VCaP (cell line): Measurements from ENCODE around the gene BLVRB.

ENCODE experiments used
- H3K27ac ChIP-seq: fragments of 450-650 bp; 2 replicates; pipeline ENCODE4 v1.5.1; 2017
- TF ChIP-seq, protein P1 (sequence below): fragments of 450-650 bp; conservative IDR thresholded peaks from 2 replicates; pipeline ENCODE4 v1.5.1; 2017; ENCODE audit warnings: mild to moderate bottlenecking, moderate library complexity

Gene BLVRB

DNA sequence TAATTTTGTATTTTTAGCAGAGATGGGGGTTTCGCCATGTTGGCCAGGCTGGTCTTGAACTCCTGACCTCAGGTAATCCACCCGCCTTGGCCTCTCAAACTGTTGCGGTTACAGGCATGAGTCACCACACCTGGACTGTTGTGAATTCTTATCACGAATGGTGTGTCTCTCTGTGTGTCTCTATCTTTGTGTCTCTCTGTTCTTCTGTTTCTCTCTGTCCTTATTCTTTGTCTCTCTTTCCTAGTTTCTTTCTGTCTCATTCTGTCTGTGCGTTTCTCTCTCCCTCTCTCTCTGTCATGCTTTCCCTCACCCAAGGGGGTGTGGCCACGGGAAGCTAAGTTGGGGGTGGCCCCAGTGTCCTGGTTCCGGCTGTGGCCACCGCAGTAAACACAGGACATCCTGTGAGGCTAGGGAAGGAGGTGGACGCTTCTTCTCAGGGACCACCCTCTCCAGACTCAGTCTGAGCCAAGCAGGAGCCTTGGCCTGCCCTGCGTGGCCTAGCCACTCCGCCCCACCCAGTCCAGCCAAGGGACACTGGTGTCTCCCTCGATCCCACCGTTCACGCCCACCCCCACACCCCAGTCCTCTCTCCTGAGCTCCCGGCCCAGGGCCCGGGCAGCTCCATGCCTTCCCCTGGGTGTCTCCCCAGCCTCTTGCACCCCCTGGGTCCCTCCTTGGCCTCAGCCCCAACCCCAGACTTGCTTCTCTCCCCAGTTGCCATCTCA, 48.5 kb downstream of the BLVRB start:
- no peak overlapping the region for H3K27ac ChIP-seq

DNA sequence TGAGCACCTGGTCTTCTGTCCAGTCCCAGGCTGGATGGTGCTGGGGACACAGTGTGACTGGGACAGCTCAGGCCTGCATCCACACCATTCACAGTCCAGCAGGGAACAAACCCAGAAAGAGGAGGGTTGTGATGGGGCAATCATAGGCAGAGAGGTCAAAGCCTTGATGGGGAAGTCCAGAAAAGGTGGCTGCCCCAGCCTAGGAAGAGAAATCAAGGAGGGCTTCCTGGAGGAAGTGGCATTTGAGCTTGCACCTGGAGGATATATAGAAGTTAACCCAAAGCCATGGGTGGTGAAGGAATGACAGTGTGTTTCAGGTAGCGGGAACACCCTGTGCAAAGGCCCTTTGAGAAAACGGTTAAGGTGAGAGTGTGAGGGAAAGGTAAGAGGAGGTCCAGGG, 49.8 kb downstream of the BLVRB start:
- TF ChIP-seq, protein P1, sequence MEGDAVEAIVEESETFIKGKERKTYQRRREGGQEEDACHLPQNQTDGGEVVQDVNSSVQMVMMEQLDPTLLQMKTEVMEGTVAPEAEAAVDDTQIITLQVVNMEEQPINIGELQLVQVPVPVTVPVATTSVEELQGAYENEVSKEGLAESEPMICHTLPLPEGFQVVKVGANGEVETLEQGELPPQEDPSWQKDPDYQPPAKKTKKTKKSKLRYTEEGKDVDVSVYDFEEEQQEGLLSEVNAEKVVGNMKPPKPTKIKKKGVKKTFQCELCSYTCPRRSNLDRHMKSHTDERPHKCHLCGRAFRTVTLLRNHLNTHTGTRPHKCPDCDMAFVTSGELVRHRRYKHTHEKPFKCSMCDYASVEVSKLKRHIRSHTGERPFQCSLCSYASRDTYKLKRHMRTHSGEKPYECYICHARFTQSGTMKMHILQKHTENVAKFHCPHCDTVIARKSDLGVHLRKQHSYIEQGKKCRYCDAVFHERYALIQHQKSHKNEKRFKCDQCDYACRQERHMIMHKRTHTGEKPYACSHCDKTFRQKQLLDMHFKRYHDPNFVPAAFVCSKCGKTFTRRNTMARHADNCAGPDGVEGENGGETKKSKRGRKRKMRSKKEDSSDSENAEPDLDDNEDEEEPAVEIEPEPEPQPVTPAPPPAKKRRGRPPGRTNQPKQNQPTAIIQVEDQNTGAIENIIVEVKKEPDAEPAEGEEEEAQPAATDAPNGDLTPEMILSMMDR: no peak
- H3K27ac ChIP-seq: no peak overlapping the region

More for the DNA sequence above, 48.5 kb downstream of the BLVRB start:
- TF ChIP-seq, protein P1: no peak

DNA sequence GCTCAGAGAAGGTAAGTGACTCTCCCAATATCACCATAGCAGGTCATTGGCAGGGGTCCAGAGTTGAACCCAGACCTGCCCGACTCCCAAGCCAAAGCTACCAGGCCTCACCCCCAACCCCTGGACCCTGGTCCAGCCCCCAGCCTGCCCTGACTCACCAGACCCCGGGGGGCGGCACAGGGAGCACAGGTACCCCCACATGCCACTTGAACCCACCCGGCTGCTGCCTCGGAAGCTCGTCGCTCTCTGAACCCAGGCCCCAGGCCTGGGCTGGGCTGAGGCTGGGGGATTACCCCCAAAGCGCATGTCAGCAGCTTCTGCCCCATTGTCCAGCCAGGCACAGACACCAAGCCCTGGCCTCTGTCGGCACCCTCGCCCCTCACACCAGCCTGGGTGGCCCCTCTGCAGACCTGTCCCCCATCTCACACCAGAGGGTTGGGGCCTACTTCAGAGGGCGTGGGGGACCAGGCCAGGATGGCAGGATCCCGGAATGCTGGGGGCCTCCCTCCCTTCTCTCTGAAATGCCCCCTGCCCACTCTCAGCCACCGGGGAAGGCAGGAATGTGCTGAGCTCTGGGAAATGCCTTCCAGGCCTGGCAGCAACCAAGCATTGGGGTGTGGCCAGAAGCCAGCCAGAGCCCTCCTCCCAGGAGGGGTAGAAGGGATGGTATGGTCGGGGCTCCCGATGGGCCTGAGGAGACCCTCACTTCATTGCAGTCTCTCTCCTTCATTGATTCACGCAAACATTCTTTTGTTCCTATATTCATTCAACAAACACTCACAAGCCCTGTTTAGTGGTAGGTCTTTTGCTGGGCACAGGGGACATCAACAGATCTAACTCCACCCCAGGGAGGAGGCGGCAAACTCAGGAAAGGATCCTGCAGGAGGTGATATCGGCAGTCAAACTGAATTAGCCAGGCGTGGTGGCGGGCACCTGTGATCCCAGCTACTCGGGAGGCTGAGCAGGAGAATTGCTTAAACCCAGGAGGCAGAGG, 50.7 kb downstream of the BLVRB start:
- TF ChIP-seq, protein P1: no peak
- no peak overlapping the region for H3K27ac ChIP-seq

DNA sequence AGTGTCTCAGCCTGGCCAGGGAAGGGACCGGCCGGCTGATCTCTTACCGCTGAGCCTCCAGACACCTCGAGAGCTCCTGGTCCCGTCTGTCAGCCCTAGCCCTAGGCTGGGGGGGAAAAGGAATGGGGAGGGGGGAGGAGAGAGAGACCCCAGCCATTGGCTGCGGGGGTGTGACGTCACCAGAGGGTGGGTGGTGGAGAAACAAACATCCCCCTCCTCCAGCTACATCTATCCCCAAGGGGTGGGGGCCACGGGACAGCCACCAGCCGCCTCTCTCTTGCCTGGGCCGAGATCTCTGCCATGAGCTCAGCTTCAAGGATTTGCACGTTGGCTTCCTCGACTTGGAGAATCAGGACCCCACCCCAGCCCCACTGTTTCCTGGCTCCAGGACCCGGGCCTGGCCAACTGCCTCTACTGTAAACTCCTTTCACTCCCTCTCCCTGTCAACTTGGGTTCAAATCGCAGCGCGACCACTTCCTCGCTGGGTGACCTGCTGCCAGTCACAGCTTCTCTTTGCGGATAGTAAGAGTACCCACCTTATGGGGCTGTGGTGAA, 52.2 kb downstream of the BLVRB start, which contains the start of gene PRX:
Gene PRX, minus strand, starts transcription at position 88 of the 555 bp plus-strand sequence. CDS start 5,446 bp downstream, outside the sequence.
- no peak within 1 kb of the TSS for H3K27ac ChIP-seq
- TF ChIP-seq, protein P1: no peak

DNA sequence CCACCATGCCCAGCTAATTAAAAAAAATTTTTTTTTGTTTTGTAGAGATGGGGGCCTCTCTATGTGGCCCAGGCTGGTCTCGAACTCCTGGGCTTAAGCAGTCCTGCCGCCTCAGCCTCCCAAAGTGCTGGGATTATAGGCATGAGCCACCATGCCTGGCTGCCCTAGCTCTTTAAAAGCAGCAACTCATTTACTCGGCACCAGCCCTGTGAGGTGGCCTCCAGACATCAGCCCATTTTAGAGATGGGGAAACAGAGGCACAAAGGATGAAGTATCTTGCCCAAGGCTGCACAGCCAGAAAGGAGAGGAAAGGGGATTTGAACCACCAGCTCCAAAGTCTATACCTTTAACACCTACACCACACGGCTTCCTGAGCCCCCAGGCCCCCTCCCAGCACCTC, 52.7 kb downstream of the BLVRB start:
- no peak overlapping the region for H3K27ac ChIP-seq
- TF ChIP-seq, protein P1: no peak

DNA sequence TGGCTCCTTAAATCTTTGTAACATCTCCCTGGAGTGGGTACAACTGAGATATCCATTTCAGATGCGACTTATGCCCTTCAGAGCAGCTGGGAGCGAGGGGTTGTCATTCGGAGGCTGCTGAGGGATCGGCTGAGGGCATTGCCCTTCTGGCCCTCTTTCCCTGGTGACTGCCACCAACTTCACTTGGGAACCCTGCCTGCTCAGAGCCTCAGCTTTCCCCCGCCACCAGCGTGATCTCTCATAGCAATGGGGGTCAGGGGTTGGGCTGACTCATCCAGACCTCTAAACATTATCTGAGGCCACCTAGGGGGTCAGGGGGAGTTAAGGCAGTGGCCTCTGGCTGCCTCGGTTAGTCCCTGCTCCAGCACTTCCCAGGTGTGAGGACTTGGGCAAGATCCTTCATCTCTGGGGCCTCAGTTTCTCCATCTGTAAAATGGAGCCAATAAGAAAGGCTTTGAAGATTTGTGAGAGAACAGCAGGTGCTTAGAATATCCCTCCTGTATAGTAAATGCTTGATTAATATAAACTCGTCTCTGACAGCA, 53.5 kb downstream of the BLVRB start:
- no peak overlapping the region for H3K27ac ChIP-seq
- TF ChIP-seq, protein P1: no peak
